Calu3 (cell line): ENCODE measurements around the gene BPTF. TPM values are rescaled to one million over a fixed set of nuclear protein-coding genes. Genes with fewer than 3 reads are reported as not detected.

Experiments
- BruUV-seq: library from RNA; stranded (reverse); fragments of 400-500 nt; replicated peaks from 2 replicates; lab custom pipeline; 2021; lab: Mats Ljungman, UMichigan
- CTCF ChIA-PET: fragments of 300-600 bp; sonication (Branson Sonifier 250); formaldehyde crosslinking; loops from one replicate; lab custom pipeline; 2022; ENCODE audit warnings: antibody characterized with exemption; lab: Charles Lee
- DNase-seq: peaks from one replicate; pipeline ENCODE4 v3.0.0; 2022
- H3K27ac Mint-ChIP-seq: one replicate; pipeline ENCODE4 v1.8.0; 2022; ENCODE audit warnings: mixed read lengths; ENCODE audit not compliant: unreplicated experiment
- H3K27me3 Mint-ChIP-seq: one replicate; pipeline ENCODE4 v1.8.0; 2022; ENCODE audit warnings: mixed read lengths; ENCODE audit not compliant: unreplicated experiment
- H3K36me3 Mint-ChIP-seq: one replicate; pipeline ENCODE4 v1.8.0; 2022; ENCODE audit warnings: mild to moderate bottlenecking, moderate library complexity, mixed read lengths; ENCODE audit not compliant: insufficient read depth, unreplicated experiment
- H3K4me1 Mint-ChIP-seq: one replicate; pipeline ENCODE4 v1.8.0; 2022; ENCODE audit warnings: mild to moderate bottlenecking, low read depth, mixed read lengths; ENCODE audit not compliant: unreplicated experiment
- H3K4me3 Mint-ChIP-seq: one replicate; pipeline ENCODE4 v1.8.0; 2022; ENCODE audit warnings: mild to moderate bottlenecking, low read depth, moderate library complexity, mixed read lengths; ENCODE audit not compliant: unreplicated experiment
- H3K9me3 Mint-ChIP-seq: one replicate; pipeline ENCODE4 v1.8.0; 2022; ENCODE audit warnings: low read depth, mixed read lengths; ENCODE audit not compliant: unreplicated experiment
- CTCF ChIP-seq: fragments of 200-600 bp; IDR thresholded peaks from one replicate; pipeline ENCODE4 v1.8.0; 2022; ENCODE audit warnings: antibody characterized with exemption; ENCODE audit not compliant: unreplicated experiment
- intact Hi-C: fragments of 100-400 bp; cut with micrococcal nuclease; formaldehyde crosslinking; loops from one replicate; pipeline ENCODE4 v1.10.0; 2022; ENCODE audit not compliant: unreplicated experiment
- total RNA-seq: library from RNA; stranded (reverse); gene quantifications from 2 replicates; pipeline ENCODE4 v1.2.3, GENCODE V29; 2022

The BPTF gene
- total RNA-seq, 1 experiment from 2014 or later, result 66.8 TPM

DNA sequence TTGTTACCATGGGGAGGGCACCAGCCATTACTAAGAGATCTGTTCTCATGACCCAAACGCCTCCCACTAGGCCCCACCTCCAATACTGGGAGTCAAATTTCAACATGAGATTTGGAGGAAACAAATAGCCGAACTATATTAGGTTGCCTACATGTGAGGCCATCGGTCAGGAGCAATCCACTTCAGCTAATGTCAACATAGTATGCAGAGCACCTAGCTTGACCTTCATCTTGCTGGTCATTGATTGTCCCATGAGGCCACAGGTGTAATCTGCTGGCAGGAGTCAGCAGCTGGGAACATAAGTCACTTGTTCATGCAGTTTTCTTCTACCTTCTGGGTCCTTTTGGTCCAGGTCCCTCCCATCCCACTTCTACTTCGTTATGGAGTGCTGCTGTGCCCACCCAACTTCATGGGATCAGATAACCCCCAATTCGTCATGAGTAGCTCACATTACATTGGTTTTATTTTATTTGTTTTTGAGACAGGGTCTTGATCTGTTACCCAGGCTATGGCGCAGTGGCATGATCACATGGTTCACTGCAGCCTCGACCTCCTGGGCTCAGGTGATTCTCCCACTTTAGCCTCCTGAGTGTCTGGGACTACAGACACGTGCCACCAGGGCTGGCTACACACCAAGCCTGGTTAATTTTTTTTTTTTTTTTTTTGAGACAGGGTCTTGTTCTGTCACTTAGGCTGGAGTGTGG lies 204.4 kb downstream of the BPTF start:
- H3K4me1 Mint-ChIP-seq, result no peaks in the 10 kb centered on the region
- H3K9me3 Mint-ChIP-seq, result no peaks in the 10 kb centered on the region
- no peak for TF ChIP-seq CTCF
- H3K27ac Mint-ChIP-seq, result no peak overlapping the region
- CTCF ChIA-PET, result interaction anchor here (0.6 kb wide), 1 partner anchor 85 kb away, joined by 3 read pairs; no protein-coding TSS in a partner anchor
- no peaks in the 10 kb centered on the region for H3K36me3 Mint-ChIP-seq
- no TSS peak for BruUV-seq
- DNase-seq, result no peak
- H3K27me3 Mint-ChIP-seq, result no peaks in the 10 kb centered on the region
- intact Hi-C loops, result no loop called here
- H3K4me3 Mint-ChIP-seq, result no peak overlapping the region

Other genes starting within 250 kb of the BPTF start
- gene NOL11, start 107.6 kb upstream of the BPTF start, total RNA-seq, result 58.7 and 64.8 TPM in 2 replicates
- gene C17orf58, start 171.0 kb downstream of the BPTF start, total RNA-seq, result 10.3 and 11.8 TPM in 2 replicates
- gene KPNA2, start 210.2 kb downstream of the BPTF start, total RNA-seq, result 188 and 209 TPM in 2 replicates